NT2/D1 (cell line): ENCODE results near the gene TNN.

Experiments used
- SUZ12 ChIP-seq: IDR thresholded peaks from 2 replicates; pipeline ENCODE4 v1.6.1; 2011; ENCODE audit not compliant: insufficient read length, insufficient read depth; ENCODE audit errors: extremely low read depth
- YY1 ChIP-seq: IDR thresholded peaks from 2 replicates; pipeline ENCODE4 v1.6.1; 2011; ENCODE audit not compliant: insufficient read length, insufficient read depth
- ZNF274 ChIP-seq: IDR thresholded peaks from 2 replicates; pipeline ENCODE4 v1.6.1; 2011; ENCODE audit warnings: mild to moderate bottlenecking, low read depth, low read length

DNA sequence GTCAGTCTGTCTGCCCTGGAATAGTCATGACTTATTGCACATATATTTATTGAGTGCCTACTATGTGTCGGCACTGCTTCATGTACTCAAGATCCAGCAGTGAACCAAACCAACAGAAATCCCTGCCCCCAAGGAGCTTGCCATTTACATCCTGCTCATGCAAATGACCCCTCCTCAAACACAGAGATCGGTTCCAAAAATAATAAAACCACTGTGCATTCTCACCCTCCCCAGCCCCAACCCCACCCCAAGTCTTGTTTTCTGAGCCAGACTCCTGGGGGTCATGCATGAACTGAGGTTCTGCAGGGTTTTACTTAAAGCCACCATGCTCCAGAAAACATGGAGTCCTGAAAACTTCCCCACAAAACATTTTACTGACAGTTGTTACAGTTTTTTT is 63.0 kb downstream of the TNN start:
- TF ChIP-seq ZNF274 (no peak), SUZ12 (no peak), YY1 (no peak)
